Measurements from ENCODE around the gene MB21D2. TPM values are rescaled to one million over a fixed set of nuclear protein-coding genes. Genes with fewer than 3 reads are reported as not detected.

Gene MB21D2
- total RNA-seq, 1 experiment from 2014 or later = 26.0 TPM

DNA sequence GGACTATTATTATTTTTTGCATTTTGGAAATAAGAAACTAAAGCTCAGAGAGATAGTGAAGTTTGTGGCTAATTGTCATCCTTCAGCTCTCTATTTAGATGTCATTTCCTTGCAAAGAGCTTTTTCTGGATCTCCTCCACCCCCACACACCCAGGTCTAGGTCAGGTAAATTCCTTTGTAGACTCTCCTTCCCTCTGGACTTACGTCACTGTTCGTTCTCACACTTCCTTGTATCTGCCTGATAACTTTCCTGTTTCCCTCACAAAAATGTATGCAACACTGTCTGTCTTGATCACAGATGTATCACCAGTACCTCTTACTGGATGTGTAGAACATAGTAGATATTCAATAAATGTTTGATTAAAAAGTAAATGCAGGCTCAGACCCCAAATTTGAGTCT is 6.1 kb upstream of the MB21D2 start:
- no TSS peak for BruUV-seq (replicated peaks)
- Histone ChIP-seq H3K9me3 (ENCODE audit: low read length) (no peaks in the 10 kb centered on the region), H3K9ac (ENCODE audit: low read length) (no peak overlapping the region), H3K4me1 (ENCODE audit: insufficient read depth, low read length) (peaks cover 23% of the 10 kb centered on the region), H3K27me3 (ENCODE audit: low read length) (no peaks in the 10 kb centered on the region), H3K4me2 (ENCODE audit: low read length) (no peak overlapping the region), H2AFZ (ENCODE audit: low read length) (no peak overlapping the region), H3K9me2 (replicated peaks; ENCODE audit: low read length) (no peaks in the 10 kb centered on the region), H3K4me3 (ENCODE audit: low read length) (no peak overlapping the region), H3K79me2 (ENCODE audit: low read length) (peaks cover 3% of the 10 kb centered on the region), H3K36me3 (ENCODE audit: low read depth, low read length) (no peaks in the 10 kb centered on the region), H3K27ac (ENCODE audit: low read length) (no peak overlapping the region), H4K20me1 (ENCODE audit: low read length) (no peaks in the 10 kb centered on the region), H3F3A (ENCODE audit: low read length, unreplicated experiment) (no peaks in the 10 kb centered on the region)
- ChIA-PET CTCF (no interaction called here), POLR2A (ENCODE audit: unreplicated experiment) (no interaction called here)
- intact Hi-C loops (cut with micrococcal nuclease) = no loop called here
- no peak for DNase-seq
- no peak for ATAC-seq
- TF ChIP-seq EZH2 (IDR thresholded peaks at IDR 0.05; ENCODE audit: low read length, unreplicated experiment) (no peak), EZH2phosphoT487 (IDR thresholded peaks at IDR 0.05; ENCODE audit: borderline replicate concordance, low read length) (no peak)
- TF ChIP-seq, protein P1, sequence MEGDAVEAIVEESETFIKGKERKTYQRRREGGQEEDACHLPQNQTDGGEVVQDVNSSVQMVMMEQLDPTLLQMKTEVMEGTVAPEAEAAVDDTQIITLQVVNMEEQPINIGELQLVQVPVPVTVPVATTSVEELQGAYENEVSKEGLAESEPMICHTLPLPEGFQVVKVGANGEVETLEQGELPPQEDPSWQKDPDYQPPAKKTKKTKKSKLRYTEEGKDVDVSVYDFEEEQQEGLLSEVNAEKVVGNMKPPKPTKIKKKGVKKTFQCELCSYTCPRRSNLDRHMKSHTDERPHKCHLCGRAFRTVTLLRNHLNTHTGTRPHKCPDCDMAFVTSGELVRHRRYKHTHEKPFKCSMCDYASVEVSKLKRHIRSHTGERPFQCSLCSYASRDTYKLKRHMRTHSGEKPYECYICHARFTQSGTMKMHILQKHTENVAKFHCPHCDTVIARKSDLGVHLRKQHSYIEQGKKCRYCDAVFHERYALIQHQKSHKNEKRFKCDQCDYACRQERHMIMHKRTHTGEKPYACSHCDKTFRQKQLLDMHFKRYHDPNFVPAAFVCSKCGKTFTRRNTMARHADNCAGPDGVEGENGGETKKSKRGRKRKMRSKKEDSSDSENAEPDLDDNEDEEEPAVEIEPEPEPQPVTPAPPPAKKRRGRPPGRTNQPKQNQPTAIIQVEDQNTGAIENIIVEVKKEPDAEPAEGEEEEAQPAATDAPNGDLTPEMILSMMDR (conservative IDR thresholded peaks at IDR 0.05; ENCODE audit: low read depth, low read length) = no peak

DNA sequence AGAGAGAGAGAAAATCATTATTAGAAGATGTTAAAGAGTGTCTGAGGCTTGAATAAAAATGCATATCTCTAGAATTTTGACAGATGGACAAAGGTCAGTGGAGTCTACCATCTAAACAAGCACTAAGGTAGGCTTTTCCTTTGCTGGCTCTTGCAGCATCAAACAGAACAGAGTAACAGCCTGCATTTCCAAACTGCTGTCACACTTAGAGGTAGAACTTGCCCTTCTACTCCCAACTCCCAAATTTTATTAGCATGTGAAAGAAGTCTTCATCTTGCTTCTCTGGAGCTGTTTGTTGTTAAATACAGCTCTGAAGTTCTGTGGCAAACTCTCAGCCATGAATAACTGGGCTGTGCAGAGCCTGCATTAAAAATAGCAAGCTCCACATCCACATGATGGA is 4.1 kb upstream of the MB21D2 start:
- DNase-seq = no peak
- H3K4me1 ChIP-seq (ENCODE audit: insufficient read depth, low read length) = peaks cover 8% of the 10 kb centered on the region
- ATAC-seq = no peak
- POLR2A ChIA-PET (ENCODE audit: unreplicated experiment) = no interaction called here
- no peaks in the 10 kb centered on the region for H3K9me3 ChIP-seq (ENCODE audit: low read length)
- H3K36me3 ChIP-seq (ENCODE audit: low read depth, low read length) = no peaks in the 10 kb centered on the region
- no peaks in the 10 kb centered on the region for H4K20me1 ChIP-seq (ENCODE audit: low read length)
- CTCF ChIA-PET = no interaction called here
- H3F3A ChIP-seq (ENCODE audit: low read length, unreplicated experiment) = no peaks in the 10 kb centered on the region
- peaks cover 16% of the 10 kb centered on the region for H3K79me2 ChIP-seq (ENCODE audit: low read length)
- no peak overlapping the region for H3K4me3 ChIP-seq (ENCODE audit: low read length)
- BruUV-seq (replicated peaks) = no TSS peak
- intact Hi-C loops (cut with micrococcal nuclease) = no loop called here
- TF ChIP-seq, protein P1 (conservative IDR thresholded peaks at IDR 0.05; ENCODE audit: low read depth, low read length) = no peak
- no peak for TF ChIP-seq EZH2phosphoT487 (IDR thresholded peaks at IDR 0.05; ENCODE audit: borderline replicate concordance, low read length)
- no peak for TF ChIP-seq EZH2 (IDR thresholded peaks at IDR 0.05; ENCODE audit: low read length, unreplicated experiment)
- no peaks in the 10 kb centered on the region for H3K9me2 ChIP-seq (replicated peaks; ENCODE audit: low read length)
- H3K27me3 ChIP-seq (ENCODE audit: low read length) = no peaks in the 10 kb centered on the region
- H3K27ac ChIP-seq (ENCODE audit: low read length) = no peak overlapping the region
- H3K4me2 ChIP-seq (ENCODE audit: low read length) = no peak overlapping the region
- H2AFZ ChIP-seq (ENCODE audit: low read length) = no peak overlapping the region
- H3K9ac ChIP-seq (ENCODE audit: low read length) = no peak overlapping the region

DNA sequence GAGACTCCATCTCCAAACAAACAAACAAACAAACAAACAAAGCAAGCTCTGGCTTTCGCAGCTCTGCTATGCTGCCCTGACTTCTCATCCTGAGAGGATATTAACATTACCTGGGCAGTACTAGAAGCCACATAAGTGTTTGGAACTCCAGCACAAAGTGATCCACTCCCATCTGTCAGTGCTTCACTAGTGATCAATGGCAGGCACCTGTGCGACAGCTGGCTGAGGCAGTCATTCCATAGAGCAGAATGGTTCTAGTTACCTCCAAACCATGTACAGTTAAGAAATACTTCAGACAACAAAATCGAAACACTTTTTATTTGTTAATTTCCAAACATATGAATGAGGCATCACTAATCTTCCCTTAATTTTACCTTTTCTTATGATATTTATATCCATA is 2.8 kb upstream of the MB21D2 start:
- DNase-seq (no peak), ATAC-seq (no peak)
- H3F3A ChIP-seq (ENCODE audit: low read length, unreplicated experiment) = no peaks in the 10 kb centered on the region
- ChIA-PET CTCF (no interaction called here), POLR2A (ENCODE audit: unreplicated experiment) (no interaction called here)
- peaks cover 12% of the 10 kb centered on the region for H4K20me1 ChIP-seq (ENCODE audit: low read length)
- no peaks in the 10 kb centered on the region for H3K9me2 ChIP-seq (replicated peaks; ENCODE audit: low read length)
- no peaks in the 10 kb centered on the region for H3K9me3 ChIP-seq (ENCODE audit: low read length)
- H3K4me3 ChIP-seq (ENCODE audit: low read length) = no peak overlapping the region
- H2AFZ ChIP-seq (ENCODE audit: low read length) = no peak overlapping the region
- no peak for TF ChIP-seq EZH2phosphoT487 (IDR thresholded peaks at IDR 0.05; ENCODE audit: borderline replicate concordance, low read length)
- TF ChIP-seq, protein P1 (conservative IDR thresholded peaks at IDR 0.05; ENCODE audit: low read depth, low read length) = no peak
- TF ChIP-seq EZH2 (IDR thresholded peaks at IDR 0.05; ENCODE audit: low read length, unreplicated experiment) = no peak
- H3K27ac ChIP-seq (ENCODE audit: low read length) = no peak overlapping the region
- H3K4me2 ChIP-seq (ENCODE audit: low read length) = no peak overlapping the region
- no peaks in the 10 kb centered on the region for H3K27me3 ChIP-seq (ENCODE audit: low read length)
- intact Hi-C loops (cut with micrococcal nuclease) = no loop called here
- peaks cover 11% of the 10 kb centered on the region for H3K4me1 ChIP-seq (ENCODE audit: insufficient read depth, low read length)
- no peaks in the 10 kb centered on the region for H3K36me3 ChIP-seq (ENCODE audit: low read depth, low read length)
- no peak overlapping the region for H3K9ac ChIP-seq (ENCODE audit: low read length)
- BruUV-seq (replicated peaks) = no TSS peak
- peaks cover 30% of the 10 kb centered on the region for H3K79me2 ChIP-seq (ENCODE audit: low read length)
